Fibroblast of pulmonary artery (primary cell): ENCODE results near the gene DDX10.

Experiments
- DNase-seq: peaks from one replicate; pipeline ENCODE4 v3.0.0-alpha.2; 2010; ENCODE audit warnings: low read depth
- H3K4me3 ChIP-seq: replicated peaks from 2 replicates; pipeline ENCODE4 v1.5.1; 2011; ENCODE audit warnings: low read depth, mild to moderate bottlenecking, control low read depth, low read length, moderate library complexity
- CTCF ChIP-seq: IDR thresholded peaks from 2 replicates; pipeline ENCODE4 v1.5.1; 2011; ENCODE audit warnings: mild to moderate bottlenecking, control low read depth, low read length, inconsistent platforms; ENCODE audit errors: missing control alignments

DDX10 gene

GRCh38 chr11:108708173-108708572 is 43.3 kb downstream of the DDX10 start:
- TF ChIP-seq CTCF, result no peak
- no peak overlapping the region for H3K4me3 ChIP-seq
- no peak for DNase-seq

GRCh38 chr11:108709741-108710140 is 44.9 kb downstream of the DDX10 start:
- H3K4me3 ChIP-seq, result no peak overlapping the region
- DNase-seq, result no peak
- no peak for TF ChIP-seq CTCF

- peak; percentile 61 for DNase-seq
- TF ChIP-seq CTCF, result no peak
- no peak overlapping the region for H3K4me3 ChIP-seq
Observed at GRCh38 chr11:108713076-108713790, 48.4 kb downstream of the DDX10 start.

- no peak overlapping the region for H3K4me3 ChIP-seq
- no peak for TF ChIP-seq CTCF
- no peak for DNase-seq
Observed at GRCh38 chr11:108715239-108715638, 50.4 kb downstream of the DDX10 start.

GRCh38 chr11:108718466-108718865 is 53.6 kb downstream of the DDX10 start:
- TF ChIP-seq CTCF, result no peak
- DNase-seq, result no peak
- H3K4me3 ChIP-seq, result no peak overlapping the region

GRCh38 chr11:108724974-108725689 is 60.3 kb downstream of the DDX10 start:
- no peak for DNase-seq
- TF ChIP-seq CTCF, result no peak
- H3K4me3 ChIP-seq, result no peak overlapping the region
